GM12891 (cell line): ENCODE measurements around the gene LRCH1.

Experiments used
- DNase-seq: peaks from one replicate; pipeline ENCODE4 v3.0.0; 2011; ENCODE audit warnings: low spot score; ENCODE audit not compliant: insufficient read length
- FAIRE-seq: peaks from 2 replicates; lab custom pipeline; 2011; peaks lifted over from hg19 to GRCh38; lab: Jason Lieb, UNC
- PAX5 ChIP-seq: IDR thresholded peaks from 2 replicates; pipeline ENCODE4 v1.6.1; 2011; ENCODE audit warnings: low read length, moderate library complexity, mild to moderate bottlenecking; ENCODE audit not compliant: insufficient read depth, severe bottlenecking
- POLR2A ChIP-seq: IDR thresholded peaks from 2 replicates; pipeline ENCODE4 v1.6.1; 2011; ENCODE audit warnings: low read depth, low read length, control low read depth
- POLR2AphosphoS5 ChIP-seq: IDR thresholded peaks from 2 replicates; pipeline ENCODE4 v1.6.1; 2011; ENCODE audit warnings: low read depth, low read length, control low read depth
- POU2F2 ChIP-seq: IDR thresholded peaks from 2 replicates; pipeline ENCODE4 v1.6.1; 2011; ENCODE audit warnings: low read depth, mild to moderate bottlenecking, control low read depth, low read length, moderate library complexity
- SPI1 ChIP-seq: IDR thresholded peaks from 2 replicates; pipeline ENCODE4 v1.6.1; 2011; ENCODE audit warnings: low read depth, low read length, control low read depth
- TAF1 ChIP-seq: IDR thresholded peaks from 2 replicates; pipeline ENCODE4 v1.6.1; 2011; ENCODE audit warnings: low read depth, low read length, control low read depth

LRCH1 gene

DNA sequence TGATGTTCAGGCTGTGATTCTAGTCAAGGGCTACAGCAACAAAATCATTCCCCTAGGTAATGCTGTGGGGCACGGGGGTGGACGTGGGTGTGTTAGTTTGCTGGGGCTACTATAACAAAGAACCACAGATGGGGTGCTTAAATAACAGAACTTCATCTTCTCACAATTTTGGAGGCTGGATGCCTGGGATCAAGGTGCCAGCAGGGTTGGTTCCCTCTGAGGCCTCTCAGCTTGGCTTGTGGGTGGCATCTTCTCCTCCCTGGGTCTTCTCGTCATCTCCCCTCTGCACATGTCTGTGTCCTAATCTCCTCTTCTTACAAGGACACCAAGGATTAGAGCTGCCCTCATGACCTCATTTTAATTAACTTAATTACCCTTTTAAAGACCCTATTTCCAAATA is 129.0 kb downstream of the LRCH1 start:
- FAIRE-seq (no peak), DNase-seq (no peak)
- no peak for TF ChIP-seq PAX5
- no peak for TF ChIP-seq SPI1
- no peak for TF ChIP-seq POU2F2
- no peak for TF ChIP-seq POLR2A
- no peak for TF ChIP-seq POLR2AphosphoS5
- TF ChIP-seq TAF1: no peak

GRCh38 chr13:46682707-46683106 is 129.7 kb downstream of the LRCH1 start:
- no peak for TF ChIP-seq POLR2A
- TF ChIP-seq PAX5: no peak
- TF ChIP-seq POU2F2: no peak
- no peak for TF ChIP-seq SPI1
- TF ChIP-seq POLR2AphosphoS5: no peak
- no peak for TF ChIP-seq TAF1
- DNase-seq (no peak), FAIRE-seq (no peak)

DNA sequence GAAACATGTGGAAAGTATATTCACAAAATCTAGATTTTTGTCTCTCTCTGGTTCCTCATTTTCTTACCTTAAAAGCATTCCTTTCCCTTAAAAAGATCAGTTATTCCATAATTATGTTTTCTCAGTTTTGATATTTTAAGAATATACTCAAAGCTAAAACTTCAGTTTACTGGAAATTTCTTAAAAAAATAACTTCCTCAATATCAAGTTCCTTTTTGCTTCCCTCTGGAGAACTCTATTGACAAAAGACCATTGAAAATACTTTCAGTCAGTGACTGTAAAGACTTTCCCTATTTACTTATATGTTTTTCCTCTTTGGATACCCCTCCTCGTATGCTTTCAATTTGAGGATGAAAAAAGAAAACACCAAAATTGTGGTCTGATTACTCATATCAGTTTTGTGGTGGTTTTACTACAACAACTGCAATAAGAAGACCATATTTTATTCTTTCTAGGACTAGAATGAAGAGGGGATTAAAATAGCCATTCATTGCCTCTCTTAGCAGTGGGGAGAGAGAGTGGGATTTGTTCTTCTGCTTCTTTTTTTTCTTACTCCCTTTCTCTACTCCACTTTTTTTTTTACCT is 130.8 kb downstream of the LRCH1 start:
- TF ChIP-seq SPI1 (no peak), POLR2AphosphoS5 (no peak)
- DNase-seq (no peak), FAIRE-seq (peak; percentile 47)

GRCh38 chr13:46684287-46685001 is 131.5 kb downstream of the LRCH1 start:
- no peak for DNase-seq
- no peak for FAIRE-seq
- peak; percentile 17; the same call in 1 of the 2 replicates for TF ChIP-seq SPI1
- no peak for TF ChIP-seq POLR2AphosphoS5

- TF ChIP-seq PAX5 (no peak), SPI1 (no peak), POLR2AphosphoS5 (no peak), TAF1 (no peak), POLR2A (no peak), POU2F2 (no peak)
- no peak for FAIRE-seq
- no peak for DNase-seq
These were observed 132.2 kb downstream of the LRCH1 start for GRCh38 chr13:46685006-46685730.

DNA sequence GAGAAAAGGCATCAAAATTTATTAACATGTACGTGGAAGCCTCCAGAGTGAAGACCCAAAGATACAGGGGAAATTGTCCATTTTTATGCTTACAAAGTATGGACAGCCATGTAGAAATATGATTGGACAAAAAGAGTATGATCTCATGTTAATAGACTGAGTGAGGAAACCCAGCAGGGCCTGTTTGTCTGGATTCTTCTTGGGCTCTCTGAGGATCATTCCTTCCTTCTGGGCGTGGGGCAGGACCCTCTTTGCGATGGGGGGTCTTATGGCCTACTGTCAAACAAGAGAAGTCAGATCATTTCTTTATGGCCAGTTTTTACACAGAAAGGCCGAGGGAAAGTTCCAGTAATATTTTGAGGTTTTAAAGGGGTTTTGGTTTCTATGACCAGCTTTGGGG is 133.2 kb downstream of the LRCH1 start:
- FAIRE-seq (no peak), DNase-seq (no peak)
- TF ChIP-seq POLR2AphosphoS5 (no peak), POU2F2 (no peak), TAF1 (no peak), SPI1 (no peak), POLR2A (no peak), PAX5 (no peak)

GRCh38 chr13:46687810-46688209 is 134.8 kb downstream of the LRCH1 start:
- FAIRE-seq (peak; percentile 80), DNase-seq (no peak)
- TF ChIP-seq POLR2A (no peak), POLR2AphosphoS5 (no peak), TAF1 (no peak), PAX5 (no peak), POU2F2 (no peak), SPI1 (no peak)

DNA sequence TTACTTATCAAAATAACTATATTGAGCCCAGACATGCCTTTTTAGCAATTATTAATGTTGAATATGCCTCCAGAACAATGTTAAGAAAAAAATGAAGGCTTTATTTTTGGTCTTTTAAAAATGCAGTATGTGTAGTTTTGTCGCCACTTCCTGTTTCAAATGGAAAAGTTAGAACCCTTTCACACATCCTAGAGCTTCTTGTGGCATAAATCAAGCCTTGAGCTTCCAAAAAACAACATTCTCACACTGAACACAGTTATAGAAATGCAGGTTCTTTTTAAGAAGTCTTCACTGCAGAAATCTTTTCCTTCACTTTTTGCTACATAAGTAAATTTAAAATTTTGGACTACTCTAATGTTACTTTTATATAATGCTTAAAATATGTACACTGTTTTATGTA is 135.3 kb downstream of the LRCH1 start:
- DNase-seq (no peak), FAIRE-seq (no peak)
- TF ChIP-seq PAX5 (no peak), SPI1 (peak; percentile 47; the same call in 1 of the 2 replicates)

DNA sequence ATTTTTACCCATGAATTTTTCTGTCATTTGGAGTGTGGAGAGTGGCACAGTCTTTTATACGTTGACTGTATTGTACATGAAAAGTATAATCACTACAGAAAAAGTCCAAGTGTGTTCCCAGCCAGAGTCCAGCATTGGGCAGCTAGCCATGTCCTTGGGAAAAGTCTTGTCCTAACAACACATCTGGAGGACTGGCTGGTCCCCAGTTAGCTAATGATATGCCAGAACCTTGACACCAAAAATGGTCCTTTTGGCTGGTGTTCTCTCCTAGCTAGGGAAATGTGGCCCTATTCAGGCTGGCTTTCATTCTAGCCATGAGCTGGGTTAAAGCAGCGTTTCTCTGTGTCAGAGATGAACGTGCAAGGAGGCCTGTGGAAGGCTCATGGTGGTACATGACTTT is 145.0 kb downstream of the LRCH1 start:
- TF ChIP-seq PAX5 (no peak), POLR2AphosphoS5 (no peak), POLR2A (no peak), SPI1 (no peak), TAF1 (no peak), POU2F2 (no peak)
- DNase-seq (no peak), FAIRE-seq (peak; percentile 35)

DNA sequence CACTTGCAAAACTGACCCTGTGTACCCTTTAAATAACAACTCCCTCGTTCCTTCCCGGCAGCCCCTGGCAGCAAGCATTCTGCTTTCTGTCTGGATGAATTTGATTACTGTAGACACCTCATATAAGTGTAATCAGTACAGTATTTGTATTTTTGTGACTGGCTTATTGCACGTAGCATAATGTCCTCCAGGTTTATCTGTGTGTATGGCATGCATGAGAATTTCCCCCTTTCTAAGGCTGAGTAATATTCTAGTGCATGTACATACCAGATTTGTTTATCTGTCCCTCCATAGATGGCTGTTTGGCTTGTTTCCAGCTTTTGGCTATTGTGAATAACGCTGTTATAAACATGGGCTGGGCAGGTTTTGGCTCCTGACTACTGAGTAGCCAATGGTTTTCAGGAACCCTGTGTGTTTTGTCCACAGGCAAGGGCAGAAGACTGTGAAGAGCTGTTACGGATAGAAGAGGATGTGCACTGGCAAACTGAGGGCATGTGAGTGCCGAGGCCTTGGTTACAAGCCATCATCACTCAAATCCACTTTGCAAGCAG is 146.0 kb downstream of the LRCH1 start:
- TF ChIP-seq POLR2AphosphoS5 (no peak), TAF1 (no peak), POLR2A (no peak), PAX5 (no peak), POU2F2 (no peak), SPI1 (no peak)
- DNase-seq (no peak), FAIRE-seq (no peak)
